Neural cell (in vitro differentiated cells): ENCODE results near the gene MLH1. TPM values are rescaled to one million over a fixed set of nuclear protein-coding genes. Genes with fewer than 3 reads are reported as not detected.
"Not testable (repeated sequence)": the region's sequence is repeated elsewhere in the genome, so short reads cannot be mapped to it uniquely, and the experiment has no call there.

ENCODE experiments used
- H2AFZ ChIP-seq: fragments of 200-600, 300-800 bp; sonication (generic), shearing (Covaris generic); 2 replicates; pipeline ENCODE4 v1.6.0; 2014; ENCODE audit warnings: low read depth, mild to moderate bottlenecking, antibody characterized with exemption, low read length, moderate library complexity
- H3F3A ChIP-seq: fragments of 200-600 bp; shearing (Covaris generic); 2 replicates; pipeline ENCODE4 v1.6.1; 2016; ENCODE audit warnings: mild to moderate bottlenecking, moderate library complexity, mixed read lengths, antibody characterized with exemption, low read length; ENCODE audit not compliant: insufficient read depth, poor library complexity, severe bottlenecking
- H3K27ac ChIP-seq: fragments of 200-600, 300-800 bp; sonication (generic), shearing (Covaris generic); 2 replicates; pipeline ENCODE4 v1.5.1; 2014; ENCODE audit warnings: mild to moderate bottlenecking, low read length, moderate library complexity
- H3K27me3 ChIP-seq: fragments of 300-800, 200-600 bp; sonication (generic), shearing (Covaris generic); 2 replicates; pipeline ENCODE4 v1.6.0; 2014; ENCODE audit warnings: mild to moderate bottlenecking, low read depth, low read length, moderate library complexity; ENCODE audit not compliant: insufficient read depth
- H3K36me3 ChIP-seq: fragments of 300-800, 200-600 bp; sonication (generic), shearing (Covaris generic); 2 replicates; pipeline ENCODE4 v1.5.1; 2014; ENCODE audit warnings: mild to moderate bottlenecking, antibody characterized with exemption, low read length, moderate library complexity; ENCODE audit not compliant: insufficient read depth
- H3K4me2 ChIP-seq: fragments of 300-800, 200-600 bp; sonication (generic), shearing (Covaris generic); 2 replicates; pipeline ENCODE4 v1.6.0; 2014; ENCODE audit warnings: mild to moderate bottlenecking, low read length
- H3K4me3 ChIP-seq: fragments of 300-800, 200-600 bp; sonication (generic), shearing (Covaris generic); 2 replicates; pipeline ENCODE4 v1.5.1; 2014; ENCODE audit warnings: mild to moderate bottlenecking, low read length, moderate library complexity
- H3K79me2 ChIP-seq: fragments of 200-600 bp; shearing (Covaris generic); replicated peaks from 2 replicates; pipeline ENCODE4 v1.6.0; 2014; ENCODE audit warnings: mild to moderate bottlenecking, low read length, moderate library complexity; ENCODE audit not compliant: insufficient read depth
- H3K9ac ChIP-seq: fragments of 300-800, 200-600 bp; sonication (generic), shearing (Covaris generic); 2 replicates; pipeline ENCODE4 v1.6.1; 2016; ENCODE audit warnings: mild to moderate bottlenecking, low read length, mixed read lengths
- H3K9me2 ChIP-seq: fragments of 200-600 bp; shearing (Covaris generic); 2 replicates; pipeline ENCODE4 v1.6.1; 2016; ENCODE audit warnings: mild to moderate bottlenecking, low read length, mixed read lengths; ENCODE audit not compliant: insufficient read depth
- H3K9me3 ChIP-seq: fragments of 200-600, 300-800 bp; sonication (generic), shearing (Covaris generic); 2 replicates; pipeline ENCODE4 v1.6.1; 2016; ENCODE audit warnings: mild to moderate bottlenecking, mixed run types, low read length, moderate library complexity, mixed read lengths
- H4K20me1 ChIP-seq: fragments of 200-600 bp; shearing (Covaris generic); 2 replicates; pipeline ENCODE4 v1.6.1; 2016; ENCODE audit warnings: mild to moderate bottlenecking, mixed run types; ENCODE audit not compliant: insufficient read depth
- CTCF ChIP-seq: fragments of 450-650 bp; IDR thresholded peaks from 2 replicates; pipeline ENCODE4 v1.5.1; 2014; ENCODE audit warnings: antibody characterized with exemption, mild to moderate bottlenecking, moderate library complexity; ENCODE audit not compliant: poor library complexity, severe bottlenecking
- EP300 ChIP-seq: fragments of 450-650 bp; conservative IDR thresholded peaks from 2 replicates; pipeline ENCODE4 v1.6.1; 2014; ENCODE audit warnings: antibody characterized with exemption, mild to moderate bottlenecking, moderate library complexity; ENCODE audit not compliant: poor library complexity, severe bottlenecking
- EZH2 ChIP-seq: fragments of 200-600, 300-800 bp; shearing (Covaris generic), sonication (generic); IDR thresholded peaks from 2 replicates; pipeline ENCODE4 v1.6.1; 2014; ENCODE audit warnings: antibody characterized with exemption, low read length, borderline replicate concordance, mild to moderate bottlenecking; ENCODE audit not compliant: insufficient read depth, poor library complexity, severe bottlenecking
- MXI1 ChIP-seq: fragments of 450-650 bp; conservative IDR thresholded peaks from 2 replicates; pipeline ENCODE4 v1.6.1; 2014; ENCODE audit warnings: antibody characterized with exemption, mild to moderate bottlenecking; ENCODE audit not compliant: poor library complexity, severe bottlenecking
- POLR2AphosphoS5 ChIP-seq: IDR thresholded peaks from 2 replicates; pipeline ENCODE4 v1.6.1; 2012
- RAD21 ChIP-seq: fragments of 450-650 bp; conservative IDR thresholded peaks from 2 replicates; pipeline ENCODE4 v1.6.1; 2014; ENCODE audit warnings: antibody characterized with exemption, mild to moderate bottlenecking, moderate library complexity
- REST ChIP-seq: IDR thresholded peaks from 2 replicates; pipeline ENCODE4 v1.6.1; 2012; ENCODE audit warnings: borderline replicate concordance
- SMC3 ChIP-seq: fragments of 450-650 bp; conservative IDR thresholded peaks from 2 replicates; pipeline ENCODE4 v1.6.1; 2014; ENCODE audit warnings: antibody characterized with exemption, mild to moderate bottlenecking, moderate library complexity; ENCODE audit not compliant: poor library complexity
- TAF1 ChIP-seq: IDR thresholded peaks from 2 replicates; pipeline ENCODE4 v1.6.1; 2012; ENCODE audit warnings: low read depth
- polyA plus RNA-seq: library from polyadenylated mRNA; depleted of rRNA; stranded (reverse); fragments of >200 nt; gene quantifications from 2 replicates; pipeline ENCODE4 v1.2.3, GENCODE V29; 2014

The MLH1 gene
- polyA plus RNA-seq, 1 donor from 2014 or later, result 73.7 TPM

GRCh38 chr3:37055077-37055476, 61.8 kb downstream of the MLH1 start:
- H3K9me3 ChIP-seq, H4K20me1 ChIP-seq, H2AFZ ChIP-seq, H3K27me3 ChIP-seq, H3K36me3 ChIP-seq, H3K27ac ChIP-seq, H3K9ac ChIP-seq, H3K4me3 ChIP-seq, H3F3A ChIP-seq, H3K4me2 ChIP-seq, H3K79me2 ChIP-seq, H3K9me2 ChIP-seq: not testable (repeated sequence)

DNA sequence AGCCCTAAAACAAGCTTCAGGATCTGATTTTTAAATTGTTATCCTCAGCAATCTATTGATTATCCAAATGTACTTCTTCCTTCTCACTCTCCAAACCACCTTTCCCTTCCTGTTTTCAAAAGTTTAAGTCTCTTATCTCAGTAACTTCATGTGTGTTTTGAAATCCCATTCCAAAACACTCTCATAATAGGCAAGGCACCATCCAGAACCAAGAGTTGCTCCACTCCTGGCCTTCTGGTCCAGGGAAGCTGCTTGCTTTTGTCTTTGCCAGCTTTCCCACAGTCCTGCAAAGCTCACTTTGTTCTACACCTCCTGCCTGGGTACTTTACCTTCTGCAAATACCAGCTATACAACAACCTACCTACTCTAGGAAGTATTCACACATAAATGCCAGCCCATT, 63.5 kb downstream of the MLH1 start:
- Histone ChIP-seq H4K20me1 (no peaks in the 10 kb centered on the region), H3K36me3 (peaks cover 6% of the 10 kb centered on the region), H3K4me2 (no peak overlapping the region), H3F3A (no peaks in the 10 kb centered on the region), H3K79me2 (no peaks in the 10 kb centered on the region), H3K27ac (no peak overlapping the region), H3K27me3 (no peaks in the 10 kb centered on the region), H3K9ac (no peak overlapping the region), H3K9me3 (no peaks in the 10 kb centered on the region), H3K4me3 (no peak overlapping the region), H3K9me2 (no peaks in the 10 kb centered on the region), H2AFZ (no peak overlapping the region)
- TF ChIP-seq EZH2 (no peak), MXI1 (no peak), TAF1 (no peak), REST (no peak), CTCF (no peak), RAD21 (no peak), EP300 (no peak), POLR2AphosphoS5 (no peak), SMC3 (no peak)

DNA sequence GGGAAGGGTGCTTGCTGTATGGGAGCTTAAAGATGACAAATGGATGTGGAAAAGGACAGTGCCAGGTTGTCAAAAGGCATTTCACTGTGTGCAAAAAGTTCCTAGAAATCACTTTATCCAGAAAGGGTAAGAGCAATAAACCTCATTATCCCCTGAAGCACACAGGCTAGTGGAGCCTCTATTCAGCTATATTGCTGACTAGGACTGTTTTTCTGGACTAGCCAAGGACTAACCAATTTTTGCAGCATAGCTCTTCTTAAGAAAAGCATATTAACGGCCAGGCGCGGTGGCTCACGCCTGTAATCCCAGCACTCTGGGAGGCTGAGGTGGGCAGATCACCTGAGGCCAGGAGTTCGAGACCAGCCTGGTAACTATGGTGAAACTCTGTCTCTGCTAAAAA, 64.8 kb downstream of the MLH1 start:
- no peak overlapping the region for H3K4me3 ChIP-seq
- H3K9me2 ChIP-seq, result no peaks in the 10 kb centered on the region
- peaks cover 6% of the 10 kb centered on the region for H3K36me3 ChIP-seq
- H3K27ac ChIP-seq, result no peak overlapping the region
- no peak overlapping the region for H3K4me2 ChIP-seq
- TF ChIP-seq TAF1, result no peak
- TF ChIP-seq SMC3, result no peak
- TF ChIP-seq EP300, result no peak
- no peak for TF ChIP-seq RAD21
- no peak for TF ChIP-seq POLR2AphosphoS5
- no peak for TF ChIP-seq MXI1
- no peak for TF ChIP-seq EZH2
- TF ChIP-seq REST, result no peak
- TF ChIP-seq CTCF, result no peak
- no peaks in the 10 kb centered on the region for H3K27me3 ChIP-seq
- H3F3A ChIP-seq, result no peaks in the 10 kb centered on the region
- no peaks in the 10 kb centered on the region for H3K79me2 ChIP-seq
- no peak overlapping the region for H2AFZ ChIP-seq
- H3K9me3 ChIP-seq, result no peaks in the 10 kb centered on the region
- H3K9ac ChIP-seq, result no peak overlapping the region
- H4K20me1 ChIP-seq, result no peaks in the 10 kb centered on the region
